GM10248 (cell line): Measurements from ENCODE around the gene LCE2C.

ENCODE experiments used
- CTCF ChIA-PET: fragments of 300-600 bp; sonication (Branson Sonifier 250); formaldehyde crosslinking; extraction: SDS; loops from one replicate; lab custom pipeline; 2021; ENCODE audit warnings: antibody characterized with exemption; lab: Yijun Ruan, JAX
- POLR2A ChIA-PET: fragments of 350-650 bp; sonication (Branson Sonifier 250); formaldehyde crosslinking; extraction: SDS; loops from one replicate; lab custom pipeline; 2020; ENCODE audit warnings: antibody characterized with exemption; lab: Yijun Ruan, JAX
- DNase-seq: peaks from one replicate; pipeline ENCODE4 v3.0.0; 2012; ENCODE audit errors: extremely low spot score
- CTCF ChIP-seq: IDR thresholded peaks from 2 replicates; pipeline ENCODE4 v1.5.1; 2012; ENCODE audit warnings: mild to moderate bottlenecking, low read depth; ENCODE audit errors: extremely low read depth, missing control alignments, control extremely low read depth

The LCE2C gene

GRCh38 chr1:152707860-152708259, 32.8 kb downstream of the LCE2C start, which contains the start of gene LCE4A:
LCE4A (plus strand) TSS chr1:152708160; CDS start chr1:152709076, 916 bp downstream.
- POLR2A ChIA-PET = no interaction called here
- TF ChIP-seq CTCF = no peak
- DNase-seq = no peak
- CTCF ChIA-PET = no interaction called here

- POLR2A ChIA-PET = no interaction called here
- CTCF ChIA-PET = interaction anchor here (1.7 kb wide), 1 partner anchor 13 kb away, joined by 4 read pairs; no protein-coding TSS in a partner anchor
- DNase-seq = no peak
- no peak for TF ChIP-seq CTCF
Observed at GRCh38 chr1:152718238-152718637, 43.2 kb downstream of the LCE2C start.

GRCh38 chr1:152725261-152725660, 50.2 kb downstream of the LCE2C start:
- POLR2A ChIA-PET = no interaction called here
- CTCF ChIA-PET = no interaction called here
- no peak for DNase-seq
- TF ChIP-seq CTCF = no peak
